K562 (cell line): ENCODE measurements around the gene ZNF652. TPM values are rescaled to one million over a fixed set of nuclear protein-coding genes. Genes with fewer than 3 reads are reported as not detected.
A peak's percentile ranks its signal among the peaks of the same experiment; 100 is the strongest.

ENCODE experiments used
- AFF4 ChIP-seq: sonication (generic); formaldehyde crosslinking; IDR thresholded peaks from 2 replicates; pipeline ENCODE4 v1.8.0; 2023; ENCODE audit warnings: mild to moderate bottlenecking, missing genetic modification reagents
- CBX3 ChIP-seq, 2 experiments: IDR thresholded peaks; 1 replicate in 1 of 2; 2 replicates in 1 of 2; pipeline ENCODE4 v1.6.1; 2012; ENCODE audit warnings: inconsistent platforms in 2 of 2, low read length in 2 of 2, borderline replicate concordance in 1 of 2, control low read depth in 1 of 2
- CCNT2 ChIP-seq: IDR thresholded peaks from 2 replicates; pipeline ENCODE4 v1.6.1; 2011; ENCODE audit warnings: borderline replicate concordance, low read depth, mild to moderate bottlenecking, moderate library complexity, mixed read lengths, low read length; ENCODE audit not compliant: insufficient read length; ENCODE audit errors: extremely low read depth
- CHD2 ChIP-seq: IDR thresholded peaks from 2 replicates; pipeline ENCODE4 v1.6.1; 2011; ENCODE audit warnings: low read depth, low read length
- CREB1 ChIP-seq, 2 experiments: sonication (generic) in 1 of 2; formaldehyde crosslinking in 1 of 2; IDR thresholded peaks; 2 replicates each; pipeline versions ENCODE4 v1.6.1 to v1.8.0; 2012 to 2022; ENCODE audit warnings: inconsistent platforms in 1 of 2, mild to moderate bottlenecking in 1 of 2, missing genetic modification reagents in 1 of 2, moderate library complexity in 1 of 2
- HNRNPLL ChIP-seq: fragments of 200-400 bp; formaldehyde crosslinking; IDR thresholded peaks from 2 replicates; pipeline ENCODE4 v1.6.1; 2017; ENCODE audit warnings: low read length, low read depth, mild to moderate bottlenecking; ENCODE audit not compliant: poor library complexity, severe bottlenecking
- KDM4B ChIP-seq, 2 experiments: fragments of 450-650 bp in 1 of 2; sonication (generic) in 1 of 2; IDR thresholded peaks; 2 replicates each; pipeline ENCODE4 v1.6.1; 2016 to 2017; ENCODE audit warnings: borderline replicate concordance in 2 of 2, antibody characterized with exemption in 1 of 2, low read depth in 1 of 2, mild to moderate bottlenecking in 1 of 2
- LCOR ChIP-seq: sonication (generic); formaldehyde crosslinking; IDR thresholded peaks from 2 replicates; pipeline ENCODE4 v1.8.0; 2022; ENCODE audit warnings: mild to moderate bottlenecking, missing genetic modification reagents
- MBD2 ChIP-seq: sonication (generic); IDR thresholded peaks from 2 replicates; pipeline ENCODE4 v1.6.1; 2016; ENCODE audit warnings: low read depth, borderline replicate concordance
- NFE2 ChIP-seq: IDR thresholded peaks from 2 replicates; pipeline ENCODE4 v1.6.1; 2014; ENCODE audit warnings: antibody characterized with exemption, low read depth
- NONO ChIP-seq, 2 experiments: fragments of 200-400 bp in 1 of 2; fragments of 450-650 bp in 1 of 2; formaldehyde crosslinking in 1 of 2; IDR thresholded peaks; 2 replicates each; pipeline ENCODE4 v1.6.1; 2017; ENCODE audit warnings: low read depth in 2 of 2, mild to moderate bottlenecking in 2 of 2, moderate library complexity in 2 of 2, low read length in 1 of 2
- NRF1 ChIP-seq, 2 experiments: fragments of 450-650 bp; IDR thresholded peaks in 1 of 2; conservative IDR thresholded peaks in 1 of 2; 2 replicates each; pipeline ENCODE4 v1.6.1; 2014; ENCODE audit warnings: mild to moderate bottlenecking in 2 of 2
- RFX7 ChIP-seq: fragments of 250-450 bp; sonication (Bioruptor Pico); IDR thresholded peaks from 2 replicates; pipeline ENCODE4 v1.5.1; 2021; ENCODE audit warnings: mild to moderate bottlenecking
- SETDB1 ChIP-seq: IDR thresholded peaks from one replicate; pipeline ENCODE4 v1.6.1; 2012; ENCODE audit warnings: low read length, control low read depth, inconsistent platforms
- SLC30A9 ChIP-seq: fragments of 250-450 bp; sonication (Bioruptor Pico); IDR thresholded peaks from 2 replicates; pipeline ENCODE4 v1.8.0; 2022; ENCODE audit warnings: mild to moderate bottlenecking, moderate library complexity
- TBP ChIP-seq: optimal IDR thresholded peaks from 2 replicates; pipeline ENCODE3; 2011; ENCODE audit warnings: low read depth, low read length, improper control_type of control experiment
- YY1 ChIP-seq, 3 experiments: IDR thresholded peaks; 2 replicates each; pipeline ENCODE4 v1.6.1; 2011; ENCODE audit warnings: low read length in 2 of 3, mild to moderate bottlenecking in 2 of 3, moderate library complexity in 2 of 3, borderline replicate concordance in 1 of 3, control low read depth in 1 of 3, low read depth in 1 of 3; ENCODE audit not compliant: insufficient read depth in 3 of 3, insufficient replicate concordance in 2 of 3, control insufficient read depth in 1 of 3, insufficient read length in 1 of 3; ENCODE audit errors: extremely low read depth in 1 of 3
- polyA plus RNA-seq, 8 experiments: library from polyadenylated mRNA; depleted of rRNA in 4 of 8; stranded (reverse) in 5 of 8; unstranded in 3 of 8; fragments of >200 nt; fragmentation: Nextera tagmentation in 2 of 8; fragmentation: Illumina TruSeq in 1 of 8; extraction: Ambion mirVana in 2 of 8; extraction: Trizol in 1 of 8; gene quantifications; 2 replicates each; pipeline versions ENCODE4 v1.2.1 to v1.2.3, GENCODE V29; 2011 to 2014; ENCODE audit warnings: inconsistent platforms in 1 of 8, missing spikeins in 1 of 8
- total RNA-seq, 7 experiments: library from RNA; depleted of rRNA in 6 of 7; stranded (reverse); fragments of >200 nt in 6 of 7; fragmentation: Illumina TruSeq in 2 of 7; extraction: Trizol in 2 of 7; gene quantifications; 2 replicates each; pipeline versions ENCODE4 v1.2.1 to v1.2.3, GENCODE V29; 2011 to 2021; ENCODE audit warnings: low replicate concordance in 1 of 7
- TF ChIP-seq, protein P1 (sequence below): sonication (generic); formaldehyde crosslinking; IDR thresholded peaks from 2 replicates; pipeline ENCODE4 v1.9.0; 2022; ENCODE audit warnings: mild to moderate bottlenecking, missing genetic modification reagents
- TF ChIP-seq, protein P2 (sequence below): fragments of 250-450 bp; sonication (Bioruptor Pico); IDR thresholded peaks from 2 replicates; pipeline ENCODE4 v1.4.0; 2020; ENCODE audit warnings: mild to moderate bottlenecking

Gene ZNF652
- total and polyA plus RNA-seq, 9 of the 15 experiments (the other 6 are each of a cell fraction or from before 2014, with no cell fraction given) = 5.1 to 15.5 (median 7.8) TPM

DNA sequence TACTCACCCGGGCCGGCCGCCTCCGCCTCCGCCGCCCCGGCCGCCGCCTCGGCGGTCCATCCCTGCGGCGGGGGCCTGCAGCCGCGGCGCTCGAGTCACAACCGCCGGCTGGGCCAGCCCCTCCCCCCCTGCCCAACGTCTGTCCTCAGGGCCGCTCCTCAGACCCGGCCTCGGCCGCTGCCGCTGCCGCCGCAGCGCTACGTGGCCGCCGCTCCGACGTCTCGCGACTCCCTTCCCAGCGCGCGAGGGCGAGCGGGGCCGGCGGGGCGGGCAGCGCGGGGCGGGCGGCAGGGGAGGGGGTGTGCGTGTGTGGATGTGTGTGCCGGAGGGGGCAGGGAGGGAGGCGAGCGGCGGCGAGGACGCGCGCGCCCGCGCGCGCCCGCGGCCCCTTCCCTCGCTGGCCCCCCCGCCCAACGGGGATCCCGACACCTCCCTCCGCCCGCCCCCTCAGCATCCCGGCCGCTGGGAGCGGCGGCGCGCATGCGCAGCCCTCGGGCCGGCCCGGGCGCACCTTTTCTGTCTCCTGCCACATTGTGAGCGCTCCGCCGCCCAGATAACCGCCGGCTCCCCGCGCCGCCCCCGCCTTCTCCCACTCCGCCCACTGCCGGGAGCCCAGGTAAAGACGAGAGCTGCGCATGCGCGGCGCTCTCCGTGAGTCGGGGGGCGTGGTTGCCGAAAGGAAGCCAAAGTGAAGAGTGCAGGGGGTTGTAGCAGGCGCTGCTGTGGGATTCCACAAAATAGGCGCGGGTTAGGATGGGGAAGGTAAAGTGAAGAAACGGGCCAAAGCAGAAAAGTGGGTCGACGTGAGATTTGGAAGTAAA lies at the start of gene ZNF652 (continued):
- TF ChIP-seq, protein P1, sequence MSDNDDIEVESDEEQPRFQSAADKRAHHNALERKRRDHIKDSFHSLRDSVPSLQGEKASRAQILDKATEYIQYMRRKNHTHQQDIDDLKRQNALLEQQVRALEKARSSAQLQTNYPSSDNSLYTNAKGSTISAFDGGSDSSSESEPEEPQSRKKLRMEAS (CRISPR knock-in tag) = peak; percentile 55; the same call in 1 of the 2 replicates
- TF ChIP-seq KDM4B (IDR thresholded peaks at IDR 0.05; ENCODE audit: borderline replicate concordance in 2 of 2, low read depth in 1 of 2) = peak in 1 of 2 experiments; percentile 50; a peak in 1 of 4 replicates
- peak; percentile 99 for TF ChIP-seq NRF1 (conservative IDR thresholded peaks at IDR 0.05 in 1 of 2, IDR thresholded peaks at IDR 0.05 in 1 of 2)
- TF ChIP-seq LCOR (CRISPR knock-in tag) = 0 out of 2 replicates have a peak, but pooled peaks have one; percentile 74
- TF ChIP-seq NONO (IDR thresholded peaks at IDR 0.05; ENCODE audit: low read depth in 2 of 2, low read length in 1 of 2) = peak in 1 of 2 experiments; percentile 80; a peak in 3 of 4 replicates
- no peak for TF ChIP-seq SLC30A9 (CRISPR knock-in tag)
- TF ChIP-seq MBD2 = no peak
- 0 out of 2 replicates have a peak, but pooled peaks have one; percentile 75 for TF ChIP-seq AFF4 (CRISPR knock-in tag)
- no peak for TF ChIP-seq RFX7
- TF ChIP-seq, protein P2, sequence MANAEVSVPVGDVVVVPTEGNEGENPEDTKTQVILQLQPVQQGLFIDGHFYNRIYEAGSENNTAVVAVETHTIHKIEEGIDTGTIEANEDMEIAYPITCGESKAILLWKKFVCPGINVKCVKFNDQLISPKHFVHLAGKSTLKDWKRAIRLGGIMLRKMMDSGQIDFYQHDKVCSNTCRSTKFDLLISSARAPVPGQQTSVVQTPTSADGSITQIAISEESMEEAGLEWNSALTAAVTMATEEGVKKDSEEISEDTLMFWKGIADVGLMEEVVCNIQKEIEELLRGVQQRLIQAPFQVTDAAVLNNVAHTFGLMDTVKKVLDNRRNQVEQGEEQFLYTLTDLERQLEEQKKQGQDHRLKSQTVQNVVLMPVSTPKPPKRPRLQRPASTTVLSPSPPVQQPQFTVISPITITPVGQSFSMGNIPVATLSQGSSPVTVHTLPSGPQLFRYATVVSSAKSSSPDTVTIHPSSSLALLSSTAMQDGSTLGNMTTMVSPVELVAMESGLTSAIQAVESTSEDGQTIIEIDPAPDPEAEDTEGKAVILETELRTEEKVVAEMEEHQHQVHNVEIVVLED (CRISPR knock-in tag) = peak; percentile 34; the same call in 1 of the 2 replicates
- TF ChIP-seq CREB1 (IDR thresholded peaks at IDR 0.05) = peak; percentile 36; the same call in 1 of the 2 replicates
- peak; percentile 44; the same call in 1 of the 2 replicates for TF ChIP-seq CREB1 (CRISPR knock-in tag; IDR thresholded peaks at IDR 0.05)
- peak; percentile 27 for TF ChIP-seq CCNT2
- TF ChIP-seq CBX3 (IDR thresholded peaks at IDR 0.05; ENCODE audit: borderline replicate concordance in 1 of 2, low read length in 2 of 2) = peak in 1 of 2 experiments; percentile 19; a peak in 1 of 3 replicates
- no peak for TF ChIP-seq TBP
- TF ChIP-seq CHD2 = peak; percentile 79
- TF ChIP-seq SETDB1 = no peak
- TF ChIP-seq NFE2 = 0 out of 2 replicates have a peak, but pooled peaks have one; percentile 9
- peak in 2 of 3 experiments; percentile 26 to 35 for TF ChIP-seq YY1 (IDR thresholded peaks at IDR 0.05; ENCODE audit: borderline replicate concordance in 1 of 3, control insufficient read depth in 1 of 3, extremely low read depth in 1 of 3, insufficient read depth in 3 of 3, insufficient read length in 1 of 3, insufficient replicate concordance in 2 of 3, low read depth in 1 of 3, low read length in 2 of 3)
- TF ChIP-seq HNRNPLL = peak; percentile 42
